Natural killer cell (primary cell): ENCODE results near the gene DIAPH1. TPM values are rescaled to one million over a fixed set of nuclear protein-coding genes. Genes with fewer than 3 reads are reported as not detected.
A peak's percentile ranks its signal among the peaks of the same experiment; 100 is the strongest.

Experiments
- ATAC-seq, 3 donors: fragments of 150-1000 bp in 2 of 3; fragments of 200-7000 bp in 1 of 3; cut with Tn5 transposase; 1 replicate in 1 of 3; 2 replicates in 2 of 3; pipeline ENCODE4 v1.10.0; 2021; ENCODE audit warnings: mild to moderate bottlenecking in 2 of 3, moderate library complexity in 2 of 3
- DNase-seq, 2 donors: peaks; one replicate each; pipeline versions ENCODE4 v3.0.0 to v3.0.0-alpha.2; 2013 to 2021; ENCODE audit warnings: mixed read lengths in 1 of 2
- H3K27ac ChIP-seq: one replicate; pipeline ENCODE4 v1.5.1; 2013; ENCODE audit warnings: mild to moderate bottlenecking, low read length
- H3K27me3 ChIP-seq: one replicate; pipeline ENCODE4 v1.6.1; 2013; ENCODE audit warnings: low read length; ENCODE audit not compliant: control insufficient read depth, insufficient read depth
- H3K36me3 ChIP-seq: one replicate; pipeline ENCODE4 v1.6.1; 2013; ENCODE audit warnings: low read length; ENCODE audit not compliant: control insufficient read depth, insufficient read depth
- H3K4me1 ChIP-seq: one replicate; pipeline ENCODE4 v1.6.1; 2013; ENCODE audit warnings: low read length; ENCODE audit not compliant: control insufficient read depth, insufficient read depth
- H3K4me3 ChIP-seq: one replicate; pipeline ENCODE4 v1.5.1; 2013; ENCODE audit warnings: low read length
- H3K9me3 ChIP-seq: one replicate; pipeline ENCODE4 v1.6.1; 2013; ENCODE audit warnings: low read length; ENCODE audit not compliant: control insufficient read depth, insufficient read depth
- H3K27ac Mint-ChIP-seq, 2 donors: one replicate each; pipeline ENCODE4 v1.8.0; 2022; ENCODE audit warnings: mild to moderate bottlenecking in 2 of 2, mixed read lengths in 2 of 2, moderate library complexity in 1 of 2
- H3K27me3 Mint-ChIP-seq, 2 donors: one replicate each; pipeline ENCODE4 v1.8.0; 2022; ENCODE audit warnings: low read depth in 2 of 2, mixed read lengths in 2 of 2
- H3K36me3 Mint-ChIP-seq: one replicate; pipeline ENCODE4 v1.8.0; 2022; ENCODE audit warnings: mixed read lengths
- H3K4me1 Mint-ChIP-seq, 2 donors: one replicate each; pipeline ENCODE4 v1.8.0; 2022; ENCODE audit warnings: mixed read lengths in 2 of 2
- H3K4me3 Mint-ChIP-seq: one replicate; pipeline ENCODE4 v1.8.0; 2022; ENCODE audit warnings: mild to moderate bottlenecking, moderate library complexity, mixed read lengths
- H3K9me3 Mint-ChIP-seq, 2 donors: one replicate each; pipeline ENCODE4 v1.8.0; 2022; ENCODE audit warnings: mixed read lengths in 2 of 2
- CTCF ChIP-seq: fragments of 200-600 bp; IDR thresholded peaks from one replicate; pipeline ENCODE4 v1.8.0; 2022; ENCODE audit warnings: antibody characterized with exemption
- WGBS: methylation state at CpG from one replicate; pipeline ENCODE4 v1.1.7; 2013; ENCODE audit warnings: missing lambda C conversion rate; ENCODE audit not compliant: insufficient coverage; 5-methylcytosine and 5-hydroxymethylcytosine counted together
- intact Hi-C: fragments of 100-400 bp; cut with micrococcal nuclease; formaldehyde crosslinking; loops from one replicate; pipeline ENCODE4 v1.14.2; 2022
- total RNA-seq, 4 donors: library from RNA; stranded (reverse); fragments of 120-200 nt in 1 of 4; gene quantifications; one replicate each; pipeline versions ENCODE4 v1.2.3 to v1.2.4, GENCODE V29; 2013 to 2022

Gene DIAPH1
- total RNA-seq, 3 donors from 2014 or later (not counting 1 experiment from before 2014, with no cell fraction given): 410 to 456 (median 419) TPM

GRCh38 chr5:141560725-141561483 lies 57.9 kb downstream of the DIAPH1 start:
- no peak for TF ChIP-seq CTCF
- intact Hi-C loops: loop anchor here (10.0 kb wide), 1 partner anchor 336 kb away; the partner anchor contains the start of gene PCDHB14
- H3K9me3 ChIP-seq: no peaks in the 10 kb centered on the region
- no peak overlapping the region for H3K4me3 ChIP-seq
- H3K27me3 Mint-ChIP-seq: no peaks in the 10 kb centered on the region
- WGBS: 88% methylated on average over 7 of the region's 9 CpGs
- peak overlapping the region; percentile 76 to 82 for H3K27ac Mint-ChIP-seq
- H3K4me1 Mint-ChIP-seq: peaks cover 57 to 59% of the 10 kb centered on the region in 2 donors
- no peak overlapping the region for H3K27ac ChIP-seq
- H3K9me3 Mint-ChIP-seq: no peaks in the 10 kb centered on the region
- no peak overlapping the region for H3K4me3 Mint-ChIP-seq
- peaks cover 15% of the 10 kb centered on the region for H3K36me3 Mint-ChIP-seq
- DNase-seq: no peak
- ATAC-seq: no peak
- H3K27me3 ChIP-seq: no peaks in the 10 kb centered on the region
- H3K4me1 ChIP-seq: peaks cover 5% of the 10 kb centered on the region
- peaks cover 75% of the 10 kb centered on the region for H3K36me3 ChIP-seq

GRCh38 chr5:141560151-141560550 lies 58.6 kb downstream of the DIAPH1 start:
- DNase-seq (no peak), ATAC-seq (no peak)
- Histone ChIP-seq H3K36me3 (peaks cover 74% of the 10 kb centered on the region), H3K4me1 (peaks cover 5% of the 10 kb centered on the region), H3K9me3 (no peaks in the 10 kb centered on the region), H3K27ac (no peak overlapping the region), H3K27me3 (no peaks in the 10 kb centered on the region), H3K4me3 (no peak overlapping the region)
- TF ChIP-seq CTCF: no peak
- intact Hi-C loops: loop anchor here (10.0 kb wide), 1 partner anchor 335 kb away; the partner anchor contains the start of gene PCDHB14
- peak overlapping the region; percentile 76 to 82 for H3K27ac Mint-ChIP-seq
- H3K27me3 Mint-ChIP-seq: no peaks in the 10 kb centered on the region
- peaks cover 52 to 62% of the 10 kb centered on the region in 2 donors for H3K4me1 Mint-ChIP-seq
- H3K36me3 Mint-ChIP-seq: peaks cover 8% of the 10 kb centered on the region
- no peak overlapping the region for H3K4me3 Mint-ChIP-seq
- H3K9me3 Mint-ChIP-seq: no peaks in the 10 kb centered on the region

- no peak for DNase-seq
- Histone ChIP-seq H3K36me3 (peaks cover 73% of the 10 kb centered on the region), H3K27me3 (no peaks in the 10 kb centered on the region), H3K9me3 (no peaks in the 10 kb centered on the region), H3K27ac (no peak overlapping the region), H3K4me1 (peaks cover 5% of the 10 kb centered on the region), H3K4me3 (no peak overlapping the region)
- Mint-ChIP-seq H3K9me3 (no peaks in the 10 kb centered on the region), H3K27me3 (no peaks in the 10 kb centered on the region), H3K27ac (peak overlapping the region; percentile 76 to 82), H3K4me1 (peaks cover 56 to 67% of the 10 kb centered on the region in 2 donors), H3K4me3 (no peak overlapping the region), H3K36me3 (peaks cover 7% of the 10 kb centered on the region)
- no peak for ATAC-seq
- intact Hi-C loops: no loop called here
- TF ChIP-seq CTCF: no peak
Measured at GRCh38 chr5:141559461-141559860, 59.3 kb downstream of the DIAPH1 start.
